Thyroid gland (tissue), 4 donors: ENCODE data around the gene NT5C1A.

ENCODE experiments used
- POLR2A ChIP-seq, 2 donors: fragments of 450-650 bp; IDR thresholded peaks; one replicate each; pipeline ENCODE4 v1.6.1; 2017; ENCODE audit warnings: antibody characterized with exemption in 2 of 2, mild to moderate bottlenecking in 2 of 2, moderate library complexity in 1 of 2
- TF ChIP-seq, protein P1 (sequence below), 6 experiments: fragments of 200-600 bp in 3 of 6; fragments of 450-650 bp in 3 of 6; sonication (generic) in 3 of 6; IDR thresholded peaks; one replicate each; pipeline ENCODE4 v1.5.1; 2016 to 2019; ENCODE audit warnings: antibody characterized with exemption in 6 of 6, mild to moderate bottlenecking in 2 of 6, inconsistent platforms in 1 of 6, moderate library complexity in 1 of 6

DNA sequence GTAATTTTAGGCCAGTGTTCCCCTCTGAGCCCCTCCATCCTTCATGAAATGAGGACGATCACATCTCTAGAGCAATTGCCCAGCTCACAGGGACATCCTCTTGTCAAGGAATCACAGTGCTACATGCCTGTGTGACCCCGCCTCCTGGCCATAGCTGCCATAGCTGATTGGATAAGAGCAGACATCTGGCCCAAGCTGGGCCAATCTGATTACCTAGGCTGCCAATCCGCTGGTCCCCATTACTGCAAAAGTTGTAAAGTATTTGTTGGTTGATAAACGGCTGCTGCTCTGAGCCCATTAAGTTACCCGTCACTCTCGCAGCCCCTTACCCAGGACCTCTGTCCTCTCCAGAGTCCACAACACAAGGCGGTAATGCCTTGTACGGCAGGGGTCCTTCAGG lies 8.3 kb downstream of the NT5C1A start:
- TF ChIP-seq POLR2A (IDR thresholded peaks at IDR 0.05), result no peak
- TF ChIP-seq, protein P1, sequence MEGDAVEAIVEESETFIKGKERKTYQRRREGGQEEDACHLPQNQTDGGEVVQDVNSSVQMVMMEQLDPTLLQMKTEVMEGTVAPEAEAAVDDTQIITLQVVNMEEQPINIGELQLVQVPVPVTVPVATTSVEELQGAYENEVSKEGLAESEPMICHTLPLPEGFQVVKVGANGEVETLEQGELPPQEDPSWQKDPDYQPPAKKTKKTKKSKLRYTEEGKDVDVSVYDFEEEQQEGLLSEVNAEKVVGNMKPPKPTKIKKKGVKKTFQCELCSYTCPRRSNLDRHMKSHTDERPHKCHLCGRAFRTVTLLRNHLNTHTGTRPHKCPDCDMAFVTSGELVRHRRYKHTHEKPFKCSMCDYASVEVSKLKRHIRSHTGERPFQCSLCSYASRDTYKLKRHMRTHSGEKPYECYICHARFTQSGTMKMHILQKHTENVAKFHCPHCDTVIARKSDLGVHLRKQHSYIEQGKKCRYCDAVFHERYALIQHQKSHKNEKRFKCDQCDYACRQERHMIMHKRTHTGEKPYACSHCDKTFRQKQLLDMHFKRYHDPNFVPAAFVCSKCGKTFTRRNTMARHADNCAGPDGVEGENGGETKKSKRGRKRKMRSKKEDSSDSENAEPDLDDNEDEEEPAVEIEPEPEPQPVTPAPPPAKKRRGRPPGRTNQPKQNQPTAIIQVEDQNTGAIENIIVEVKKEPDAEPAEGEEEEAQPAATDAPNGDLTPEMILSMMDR (IDR thresholded peaks at IDR 0.05), result no peak
